Activated gamma-delta T cell treated with anti-CD3 and anti-CD28 coated beads, Interleukin-2, amount 50 U/mL, for 16 hours (primary cell): Measurements from ENCODE around the gene DUSP8.
"Not testable (repeated sequence)": the region's sequence is repeated elsewhere in the genome, so short reads cannot be mapped to it uniquely, and the experiment has no call there.

Experiments
- DNase-seq: peaks from one replicate; pipeline ENCODE4 v3.0.0-alpha.2; 2020; ENCODE audit warnings: low read depth

Gene DUSP8

DNA sequence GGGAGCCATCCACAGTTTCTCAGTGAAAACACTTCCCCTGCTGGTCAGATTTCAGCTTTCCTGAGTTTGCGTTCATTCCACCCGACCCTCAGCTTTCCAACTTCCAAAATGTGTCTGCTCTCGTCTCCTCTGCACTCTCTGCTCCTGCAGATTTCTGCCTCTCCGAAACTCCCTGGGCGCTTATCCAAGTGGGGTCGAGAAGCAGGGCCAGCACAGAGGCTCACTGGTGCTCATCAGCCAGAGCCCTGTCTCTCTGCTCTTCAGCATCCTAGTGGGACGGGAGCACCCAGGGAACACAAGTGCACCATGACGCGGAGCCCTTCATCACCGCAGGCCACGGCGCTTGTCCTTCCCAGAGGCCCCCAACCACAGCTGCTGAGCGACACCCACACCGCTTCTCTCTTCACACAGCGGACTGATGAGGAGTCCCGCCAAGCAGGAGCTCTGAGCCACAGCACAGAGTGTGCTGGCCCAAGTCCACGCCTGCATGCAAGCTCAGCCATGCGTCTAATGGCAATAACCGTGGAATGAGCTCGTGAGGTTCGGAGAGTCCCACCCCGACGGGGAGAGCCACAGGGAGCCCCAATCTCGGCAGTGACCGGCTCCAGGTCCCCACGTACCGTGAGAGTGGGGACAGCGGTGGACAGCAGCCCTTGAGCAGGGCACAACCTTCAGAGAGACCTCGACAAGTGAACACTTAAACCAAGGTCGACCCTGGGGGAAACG lies 57.6 kb downstream of the DUSP8 start:
- no peak for DNase-seq

DNA sequence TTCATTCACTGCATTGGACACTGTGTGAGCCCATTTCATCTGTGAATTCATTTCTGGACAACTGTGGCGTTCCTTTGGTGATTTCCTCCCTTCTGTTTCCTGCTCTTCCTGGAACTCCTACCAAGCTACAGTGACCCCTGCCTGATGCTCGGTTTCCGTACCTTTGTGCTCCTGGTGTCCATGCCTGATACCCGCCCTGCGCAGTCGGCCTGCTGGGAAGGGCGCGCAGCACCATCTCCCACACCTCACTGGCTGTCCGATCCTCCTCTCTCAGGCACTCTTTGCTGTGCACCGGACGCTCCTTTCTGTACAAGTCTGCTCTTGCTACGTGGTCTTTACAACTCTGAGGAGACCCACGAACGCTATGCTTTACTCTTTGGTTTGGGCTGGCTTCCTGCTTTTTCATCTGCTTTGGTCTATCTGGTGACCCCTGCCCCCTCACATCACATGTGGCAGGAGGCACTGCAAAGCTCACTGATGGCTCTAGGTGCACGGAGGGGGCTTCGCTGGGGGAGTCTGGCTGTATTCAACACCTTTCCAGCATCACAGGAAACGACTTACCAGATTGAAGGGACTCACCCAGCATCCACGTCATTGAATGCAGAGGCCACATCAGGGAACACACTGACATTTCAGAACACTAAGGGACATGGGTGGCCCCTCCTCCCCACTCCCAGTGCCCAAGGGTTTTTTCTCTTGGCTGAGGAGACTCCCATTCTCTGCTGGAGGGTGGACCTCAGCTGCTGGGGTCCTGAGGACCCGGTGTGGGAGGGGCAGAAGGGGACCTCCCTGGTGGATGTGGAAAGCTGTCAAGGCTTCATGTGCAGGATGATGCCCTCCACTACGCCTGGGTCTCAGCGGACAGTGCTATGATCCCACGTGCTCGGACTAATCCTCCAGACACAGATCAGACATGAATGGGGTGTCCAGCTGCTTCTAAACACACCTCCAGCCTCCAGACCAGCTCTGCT lies 58.5 kb downstream of the DUSP8 start:
- DNase-seq, result no peak

DNA sequence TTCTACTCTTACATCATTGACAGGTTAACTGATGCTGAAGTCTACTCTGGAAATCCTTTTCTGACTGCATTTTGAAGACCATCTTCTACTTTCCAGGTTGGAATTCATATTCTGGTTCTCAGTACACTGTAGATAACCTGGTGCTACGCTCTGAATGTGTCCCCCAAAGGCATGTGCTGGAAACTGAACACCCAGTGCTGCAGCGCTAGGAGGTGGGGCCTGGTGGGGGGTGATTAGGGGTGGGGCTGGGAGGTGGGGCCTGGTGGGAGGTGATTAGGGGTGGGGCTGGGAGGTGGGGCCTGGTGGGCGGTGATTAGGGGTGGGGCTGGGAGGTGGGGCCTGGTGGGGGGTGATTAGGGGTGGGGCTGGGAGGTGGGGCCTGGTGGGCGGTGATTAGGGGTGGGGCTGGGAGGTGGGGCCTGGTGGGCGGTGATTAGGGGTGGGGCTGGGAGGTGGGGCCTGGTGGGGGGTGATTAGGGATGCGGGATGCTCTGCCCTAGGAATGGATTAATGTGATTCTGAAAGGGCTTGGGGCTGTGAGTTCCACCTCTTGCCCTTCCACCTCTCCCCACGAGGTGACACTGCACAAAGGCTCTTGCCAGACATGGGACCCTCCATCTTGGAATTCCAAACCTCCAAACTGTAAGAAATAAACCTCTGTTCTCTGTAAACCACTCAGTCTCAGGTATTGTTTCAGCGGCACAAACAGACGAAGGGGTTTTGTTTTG lies 59.4 kb downstream of the DUSP8 start:
- DNase-seq, result not testable (repeated sequence)

DNA sequence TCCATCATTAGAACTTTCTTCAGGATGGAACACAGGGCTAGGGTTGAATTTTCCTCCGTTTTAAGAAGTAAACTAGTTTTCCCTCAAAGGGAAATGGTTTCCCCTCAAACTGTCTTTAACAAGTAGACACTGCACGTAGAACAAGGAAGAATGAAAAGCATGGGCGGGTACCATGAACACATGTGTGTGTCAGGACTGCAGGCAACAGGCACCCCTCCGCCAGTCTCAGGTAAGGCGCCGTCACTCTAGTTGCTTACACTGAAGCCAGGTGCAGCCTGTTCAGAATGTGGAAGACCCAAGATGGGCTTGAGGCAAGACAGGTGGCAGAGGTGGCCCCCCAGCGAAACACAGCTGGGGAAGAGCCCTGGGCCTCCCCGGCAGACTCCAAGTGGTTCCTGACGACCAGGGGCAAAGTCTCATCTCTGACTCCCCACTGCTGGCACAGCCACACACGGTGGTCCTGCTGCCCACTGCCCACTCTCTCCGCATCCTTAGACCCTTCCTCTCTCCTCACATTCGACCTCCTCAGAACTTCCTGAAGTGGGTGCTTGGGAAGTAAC lies 60.1 kb downstream of the DUSP8 start:
- no peak for DNase-seq

DNA sequence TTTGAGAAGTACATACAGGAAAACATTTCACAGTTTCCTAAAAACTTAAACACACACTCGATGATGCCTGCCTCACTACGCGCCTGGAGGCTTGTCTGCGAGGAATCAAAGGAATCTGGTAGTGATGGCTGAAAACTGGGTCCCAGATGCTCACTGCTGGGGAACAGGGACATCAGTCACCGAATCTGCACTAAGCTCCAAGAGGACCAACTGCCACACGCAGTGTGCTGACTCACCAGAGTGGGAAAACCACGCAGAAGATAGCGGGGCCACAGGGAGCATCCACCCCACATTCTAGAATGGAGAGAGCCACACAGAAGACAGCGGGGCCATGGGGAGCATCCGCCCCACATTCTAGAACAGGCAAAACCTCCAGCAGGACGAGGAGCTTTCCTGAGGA lies 61.1 kb downstream of the DUSP8 start:
- no peak for DNase-seq

DNA sequence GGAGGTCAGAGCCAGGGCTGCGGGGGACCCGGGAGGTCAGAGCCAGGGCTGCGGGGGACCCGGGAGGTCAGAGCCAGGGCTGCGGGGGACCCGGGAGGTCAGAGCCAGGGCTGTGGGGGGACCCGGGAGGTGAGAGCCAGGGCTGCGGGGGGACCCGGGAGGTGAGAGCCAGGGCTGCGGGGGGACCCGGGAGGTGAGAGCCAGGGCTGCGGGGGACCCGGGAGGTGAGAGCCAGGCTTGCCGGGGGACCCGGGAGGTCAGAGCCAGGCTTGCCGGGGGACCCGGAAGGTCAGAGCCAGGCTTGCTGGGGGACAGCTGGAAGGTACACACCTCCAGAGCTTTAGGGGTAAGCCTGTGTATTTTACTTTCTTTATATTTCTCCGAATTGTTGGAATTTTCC lies 61.7 kb downstream of the DUSP8 start:
- not testable (repeated sequence) for DNase-seq

DNA sequence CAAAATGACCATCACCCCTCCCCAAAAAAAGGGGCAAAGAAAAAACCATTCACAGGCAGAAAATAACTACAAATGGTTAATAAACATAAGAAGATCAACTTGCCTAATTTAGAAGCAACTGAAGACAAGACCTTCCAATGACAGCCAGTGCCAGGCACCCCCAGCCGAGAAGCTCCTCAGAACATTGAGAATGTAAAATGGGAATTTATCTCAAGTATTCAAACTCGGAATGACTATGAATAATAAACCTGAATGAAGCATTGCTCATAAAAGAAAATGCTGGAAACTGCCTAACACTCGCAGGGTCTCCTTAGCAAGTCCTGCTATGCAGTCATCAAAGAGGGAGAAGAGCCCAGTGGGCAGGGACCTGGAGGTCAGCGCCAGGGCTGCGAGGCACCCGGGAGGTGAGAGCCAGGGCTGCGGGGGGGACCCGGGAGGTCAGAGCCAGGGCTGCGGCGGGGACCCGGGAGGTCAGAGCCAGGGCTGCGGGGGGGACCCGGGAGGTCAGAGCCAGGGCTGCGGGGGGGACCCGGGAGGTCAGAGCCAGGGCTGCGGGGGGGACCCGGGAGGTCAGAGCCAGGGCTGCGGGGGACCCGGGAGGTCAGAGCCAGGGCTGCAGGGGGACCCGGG lies 62.3 kb downstream of the DUSP8 start:
- DNase-seq, result no peak

DNA sequence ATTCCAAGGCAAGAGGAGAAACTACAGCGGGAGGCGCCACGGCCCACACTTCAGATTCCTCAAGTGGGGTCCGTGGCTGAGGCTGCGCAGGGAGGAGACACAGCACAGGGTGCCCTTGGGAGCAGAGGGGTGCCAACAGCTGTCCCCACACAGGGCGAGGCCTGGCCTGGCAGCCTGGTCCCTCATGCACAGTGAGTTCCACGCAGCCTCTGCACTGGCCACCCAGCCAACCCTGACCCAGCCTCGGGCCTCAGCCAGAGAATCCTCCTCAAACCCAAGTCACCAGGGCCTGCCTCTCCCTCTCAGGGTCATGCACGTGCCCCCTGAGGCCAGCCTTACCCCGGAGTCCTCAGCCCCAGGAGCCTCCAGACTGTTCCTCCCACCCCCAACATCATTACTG lies 63.1 kb downstream of the DUSP8 start:
- DNase-seq, result no peak

DNA sequence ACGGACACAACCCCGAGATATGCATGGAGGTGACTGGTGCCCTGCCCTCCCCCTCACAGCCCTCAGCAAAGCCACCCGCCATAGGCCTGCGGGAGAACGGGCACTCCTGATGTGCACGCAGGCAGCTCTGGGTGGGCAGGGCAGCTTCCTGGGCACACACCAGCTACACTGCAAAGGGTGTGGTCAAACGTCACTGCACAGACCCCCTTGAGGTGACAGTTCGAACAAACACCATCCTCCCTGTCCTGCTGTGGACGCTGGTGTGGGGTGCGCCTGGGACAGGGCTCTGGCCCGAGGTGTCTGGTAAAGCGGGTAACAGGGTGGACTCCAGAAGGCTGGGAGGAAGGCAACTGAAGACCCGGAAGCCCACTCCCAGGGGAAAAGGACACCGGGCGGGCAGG lies 63.6 kb downstream of the DUSP8 start:
- DNase-seq, result no peak

DNA sequence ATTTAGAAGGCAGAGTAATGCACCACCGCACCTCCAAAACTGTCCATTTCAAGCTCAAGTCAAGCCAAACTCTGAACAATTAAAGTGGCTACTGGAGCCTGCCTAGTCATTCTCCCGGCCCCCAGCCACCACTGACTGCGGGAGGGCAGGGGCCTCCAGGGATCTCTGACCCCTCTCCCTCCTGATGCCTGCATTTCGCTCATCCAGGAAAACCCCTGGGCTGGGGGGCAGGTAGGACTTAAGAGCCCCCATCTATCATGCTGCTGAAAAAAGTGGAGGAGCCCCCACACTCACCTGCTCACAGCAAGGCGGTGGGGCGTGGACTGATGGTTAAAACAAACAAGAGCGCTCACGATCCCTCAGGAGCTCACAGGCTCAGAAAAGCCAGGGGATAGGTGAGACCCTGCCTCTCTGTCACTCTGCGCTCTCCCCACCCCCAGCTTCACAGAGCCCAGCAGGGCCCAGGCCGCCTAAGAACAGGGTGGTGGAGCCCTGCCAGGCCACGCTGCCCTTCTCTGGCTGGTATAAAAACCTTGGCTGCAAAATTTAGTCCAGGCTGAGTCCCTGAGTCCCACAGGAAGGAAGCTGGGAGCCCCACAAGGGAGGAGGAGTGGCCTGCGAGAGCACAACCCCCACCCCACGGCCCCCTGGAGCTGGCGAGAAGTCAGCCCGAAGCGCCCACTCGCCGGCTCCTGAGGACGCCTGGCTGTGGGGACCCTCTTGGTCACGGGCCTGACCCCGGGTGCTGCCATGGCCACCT lies 64.5 kb downstream of the DUSP8 start:
- no peak for DNase-seq

DNA sequence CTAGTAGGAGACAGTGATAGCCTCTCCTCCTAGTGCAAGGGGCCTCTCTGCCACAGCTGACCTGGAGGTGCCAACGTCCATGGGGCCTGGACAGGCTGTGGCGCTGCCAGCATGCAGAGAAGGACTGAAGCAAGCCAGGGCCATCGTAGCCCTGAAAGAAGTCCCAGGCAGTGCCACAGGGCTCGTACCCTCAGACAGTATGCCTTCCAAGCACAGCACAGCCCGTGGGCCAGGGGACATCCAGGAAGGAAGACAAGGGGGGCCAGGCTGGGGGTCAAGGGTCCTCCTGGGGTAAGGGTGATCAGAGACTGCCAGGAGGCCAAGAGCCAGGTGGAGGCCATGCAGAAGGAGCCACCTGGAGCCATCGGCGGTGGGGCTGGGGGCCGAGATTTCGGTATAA lies 65.1 kb downstream of the DUSP8 start:
- DNase-seq, result no peak

DNA sequence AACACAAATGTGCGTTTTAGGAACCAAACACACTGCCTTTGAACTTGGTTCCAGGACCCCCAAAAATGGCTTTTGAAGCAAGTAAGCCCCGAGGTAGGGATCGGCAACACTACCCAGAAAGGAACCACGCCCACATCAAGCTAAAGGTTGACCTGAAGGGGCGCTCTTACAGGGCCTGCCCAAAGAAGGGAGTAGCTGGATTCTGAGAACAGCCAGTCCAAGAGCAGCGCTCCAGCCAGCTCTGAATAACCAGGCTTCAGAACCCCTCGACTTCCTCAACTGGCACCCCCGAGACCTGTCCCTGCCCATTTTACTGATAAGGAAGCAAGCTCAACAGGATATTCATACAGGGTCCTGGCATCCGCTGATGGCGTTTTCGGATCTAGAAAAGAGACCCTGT lies 66.6 kb downstream of the DUSP8 start:
- DNase-seq, result no peak

DNA sequence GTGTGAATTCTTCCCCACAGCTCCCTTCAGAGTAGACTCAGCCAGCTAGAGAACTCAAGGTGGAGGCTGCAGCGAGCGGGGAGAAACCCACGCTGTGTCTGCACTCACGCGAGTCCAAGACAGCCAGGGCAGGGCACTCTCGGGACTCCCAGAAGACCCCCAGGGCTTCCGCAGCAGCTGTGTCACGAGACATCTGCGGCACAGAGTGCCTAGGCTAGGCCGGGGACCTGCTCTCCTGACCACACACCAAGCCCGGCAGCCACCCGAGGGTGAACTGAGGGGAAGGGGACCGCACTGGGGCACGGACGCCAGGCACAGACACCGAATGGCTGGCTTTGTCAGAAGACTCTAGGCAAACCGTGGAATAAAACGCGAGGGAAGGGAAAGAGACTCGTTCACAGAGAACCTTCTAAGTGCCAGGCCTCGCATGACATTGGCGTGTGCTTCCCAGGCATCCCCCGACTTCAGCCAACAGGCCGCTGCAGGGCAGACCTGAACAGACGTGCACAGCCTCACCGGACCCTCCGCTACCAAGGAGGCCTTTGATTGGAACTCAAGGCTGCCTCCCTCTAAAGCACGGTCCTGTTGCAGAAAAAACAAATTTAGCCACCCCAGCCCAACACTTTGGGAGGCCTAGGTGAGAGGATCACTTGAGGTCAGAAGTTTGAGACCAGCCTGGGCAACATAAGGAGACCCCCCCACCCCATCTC lies 67.3 kb downstream of the DUSP8 start:
- no peak for DNase-seq

DNA sequence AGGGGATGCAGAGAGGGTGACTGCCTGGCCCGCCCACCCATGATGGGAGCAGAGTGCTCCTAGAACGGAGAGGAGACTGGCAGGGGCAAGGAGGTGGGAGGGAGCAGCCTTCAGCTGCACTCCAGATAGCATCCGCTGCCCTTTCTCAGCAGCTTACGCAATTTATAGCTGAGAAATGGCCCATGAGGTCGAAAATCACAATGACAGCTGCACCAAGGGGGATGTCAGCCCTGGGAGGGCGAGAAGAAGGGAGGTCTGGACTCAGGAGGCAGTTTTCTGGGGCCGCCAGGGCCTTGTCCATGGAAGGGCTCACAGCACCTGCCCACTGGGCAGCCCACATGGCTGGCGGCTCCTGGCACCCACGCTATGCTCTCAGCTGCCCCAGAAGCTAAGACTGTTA lies 67.9 kb downstream of the DUSP8 start:
- DNase-seq, result no peak
